ENCODE results near the gene PHOX2A. TPM values are rescaled to one million over a fixed set of nuclear protein-coding genes. Genes with fewer than 3 reads are reported as not detected.

The PHOX2A gene
- polyA plus RNA-seq, 3 donors, result not detected

- Histone ChIP-seq H3K4me2 (replicated peaks; ENCODE audit: extremely low read depth, low read length, poor library complexity, severe bottlenecking) (peak overlapping the region; percentile 79), H3K9me3 (replicated peaks in 1 of 2; ENCODE audit: control insufficient read depth in 1 of 2, insufficient read depth in 1 of 2, low read length in 2 of 2) (peaks cover 0 to 22% of the 10 kb centered on the region in 2 donors), H3K4me3 (replicated peaks in 1 of 3; ENCODE audit: low read depth in 2 of 3, low read length in 3 of 3) (peak overlapping the region in 2 of 3 experiments; percentile 10 to 71), H3K79me2 (ENCODE audit: insufficient read depth, low read length) (no peaks in the 10 kb centered on the region), H3K27me3 (ENCODE audit: control insufficient read depth in 2 of 2, insufficient read depth in 2 of 2, low read length in 2 of 2) (peaks cover 41 to 60% of the 10 kb centered on the region in 2 donors), H3K36me3 (replicated peaks in 1 of 2; ENCODE audit: control insufficient read depth in 1 of 2, insufficient read depth in 2 of 2, low read length in 2 of 2) (peaks cover 32 to 38% of the 10 kb centered on the region in 2 donors), H4K20me1 (ENCODE audit: insufficient read depth, low read length) (peaks cover 52% of the 10 kb centered on the region), H2AFZ (ENCODE audit: insufficient read depth, low read depth, low read length, poor library complexity, severe bottlenecking) (peak overlapping the region; percentile 59), H3K27ac (ENCODE audit: low read depth in 1 of 2, low read length in 2 of 2) (no peak overlapping the region), H3K4me1 (ENCODE audit: control insufficient read depth in 1 of 2, insufficient read depth in 2 of 2, low read length in 2 of 2) (peaks cover 26 to 37% of the 10 kb centered on the region in 2 donors), H3K9ac (ENCODE audit: insufficient read depth, low read length, poor library complexity, severe bottlenecking) (peak overlapping the region; percentile 27)
- H3K4me3 Mint-ChIP-seq, result peak overlapping the region; percentile 72 to 94
- peaks cover 7 to 41% (median 15%) of the 10 kb centered on the region in 7 donors for H3K9me3 Mint-ChIP-seq
- peaks cover 49 to 52% of the 10 kb centered on the region in 2 donors for H3K36me3 Mint-ChIP-seq
- H3K27me3 Mint-ChIP-seq (ENCODE audit: low read depth in 3 of 3), result peaks cover 52 to 60% (median 55%) of the 10 kb centered on the region in 3 donors
- TF ChIP-seq, protein P1, sequence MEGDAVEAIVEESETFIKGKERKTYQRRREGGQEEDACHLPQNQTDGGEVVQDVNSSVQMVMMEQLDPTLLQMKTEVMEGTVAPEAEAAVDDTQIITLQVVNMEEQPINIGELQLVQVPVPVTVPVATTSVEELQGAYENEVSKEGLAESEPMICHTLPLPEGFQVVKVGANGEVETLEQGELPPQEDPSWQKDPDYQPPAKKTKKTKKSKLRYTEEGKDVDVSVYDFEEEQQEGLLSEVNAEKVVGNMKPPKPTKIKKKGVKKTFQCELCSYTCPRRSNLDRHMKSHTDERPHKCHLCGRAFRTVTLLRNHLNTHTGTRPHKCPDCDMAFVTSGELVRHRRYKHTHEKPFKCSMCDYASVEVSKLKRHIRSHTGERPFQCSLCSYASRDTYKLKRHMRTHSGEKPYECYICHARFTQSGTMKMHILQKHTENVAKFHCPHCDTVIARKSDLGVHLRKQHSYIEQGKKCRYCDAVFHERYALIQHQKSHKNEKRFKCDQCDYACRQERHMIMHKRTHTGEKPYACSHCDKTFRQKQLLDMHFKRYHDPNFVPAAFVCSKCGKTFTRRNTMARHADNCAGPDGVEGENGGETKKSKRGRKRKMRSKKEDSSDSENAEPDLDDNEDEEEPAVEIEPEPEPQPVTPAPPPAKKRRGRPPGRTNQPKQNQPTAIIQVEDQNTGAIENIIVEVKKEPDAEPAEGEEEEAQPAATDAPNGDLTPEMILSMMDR (IDR thresholded peaks at IDR 0.05), result no peak
- peak; percentile 55 to 63 (median 55) for DNase-seq
- peak overlapping the region in 2 of 7 donors; percentile 30 to 77 for H3K27ac Mint-ChIP-seq
- intact Hi-C loops (cut with micrococcal nuclease), result loop anchor here in 1 of 2 donors (5.0 kb wide), 1 partner anchor 42 kb away; no protein-coding TSS in a partner anchor
- H3K4me1 Mint-ChIP-seq, result peaks cover 46% of the 10 kb centered on the region
- under 1% methylated on average over 67 of the region's 69 CpGs for WGBS (ENCODE audit: insufficient coverage)
Observed at GRCh38 chr11:72239849-72240460, 4.0 kb downstream of the PHOX2A start.

- Histone ChIP-seq H2AFZ (ENCODE audit: insufficient read depth, low read depth, low read length, poor library complexity, severe bottlenecking) (peak overlapping the region; percentile 56), H3K27me3 (ENCODE audit: control insufficient read depth in 2 of 2, insufficient read depth in 2 of 2, low read length in 2 of 2) (peaks cover 35 to 54% of the 10 kb centered on the region in 2 donors)
Observed at GRCh38 chr11:72239313-72239848, 4.6 kb downstream of the PHOX2A start.

More at GRCh38 chr11:72239313-72239848, 4.6 kb downstream of the PHOX2A start:
- DNase-seq, result no peak
- 10% methylated on average over 24 of the region's 25 CpGs for WGBS (ENCODE audit: insufficient coverage)
- Histone ChIP-seq H3K27ac (ENCODE audit: low read depth in 1 of 2, low read length in 2 of 2) (no peak overlapping the region), H4K20me1 (ENCODE audit: insufficient read depth, low read length) (peaks cover 57% of the 10 kb centered on the region), H3K79me2 (ENCODE audit: insufficient read depth, low read length) (no peaks in the 10 kb centered on the region), H3K36me3 (replicated peaks in 1 of 2; ENCODE audit: control insufficient read depth in 1 of 2, insufficient read depth in 2 of 2, low read length in 2 of 2) (peaks cover 37 to 44% of the 10 kb centered on the region in 2 donors), H3K4me2 (replicated peaks; ENCODE audit: extremely low read depth, low read length, poor library complexity, severe bottlenecking) (peak overlapping the region; percentile 79), H3K9ac (ENCODE audit: insufficient read depth, low read length, poor library complexity, severe bottlenecking) (peak overlapping the region; percentile 27), H3K4me1 (ENCODE audit: control insufficient read depth in 1 of 2, insufficient read depth in 2 of 2, low read length in 2 of 2) (peaks cover 26 to 37% of the 10 kb centered on the region in 2 donors), H3K4me3 (replicated peaks in 1 of 3; ENCODE audit: low read depth in 2 of 3, low read length in 3 of 3) (peak overlapping the region; percentile 2 to 71 (median 10)), H3K9me3 (replicated peaks in 1 of 2; ENCODE audit: control insufficient read depth in 1 of 2, insufficient read depth in 1 of 2, low read length in 2 of 2) (peaks cover 0 to 18% of the 10 kb centered on the region in 2 donors)
- H3K9me3 Mint-ChIP-seq, result peaks cover 7 to 39% (median 15%) of the 10 kb centered on the region in 7 donors
- peaks cover 52 to 54% of the 10 kb centered on the region in 2 donors for H3K36me3 Mint-ChIP-seq
- peaks cover 52 to 60% (median 55%) of the 10 kb centered on the region in 3 donors for H3K27me3 Mint-ChIP-seq (ENCODE audit: low read depth in 3 of 3)
- H3K27ac Mint-ChIP-seq, result peak overlapping the region in 3 of 7 donors; percentile 19 to 64 (median 37)
- TF ChIP-seq, protein P1 (IDR thresholded peaks at IDR 0.05), result no peak
- intact Hi-C loops (cut with micrococcal nuclease), result no loop called here
- H3K4me1 Mint-ChIP-seq, result peaks cover 43% of the 10 kb centered on the region
- peak overlapping the region; percentile 76 to 94 for H3K4me3 Mint-ChIP-seq
